Measurements from ENCODE around the gene NPC1. TPM values are rescaled to one million over a fixed set of nuclear protein-coding genes. Genes with fewer than 3 reads are reported as not detected.

NPC1 gene
- total RNA-seq, 1 donor from 2014 or later: 13.3 TPM

- ATAC-seq (no peak), DNase-seq (ENCODE audit: low spot score) (no peak)
Measured at GRCh38 chr18:23612434-23613090, 26.3 kb upstream of the NPC1 start.

GRCh38 chr18:23609390-23610023 lies 23.2 kb upstream of the NPC1 start:
- DNase-seq (ENCODE audit: low spot score) (no peak), ATAC-seq (no peak)

DNA sequence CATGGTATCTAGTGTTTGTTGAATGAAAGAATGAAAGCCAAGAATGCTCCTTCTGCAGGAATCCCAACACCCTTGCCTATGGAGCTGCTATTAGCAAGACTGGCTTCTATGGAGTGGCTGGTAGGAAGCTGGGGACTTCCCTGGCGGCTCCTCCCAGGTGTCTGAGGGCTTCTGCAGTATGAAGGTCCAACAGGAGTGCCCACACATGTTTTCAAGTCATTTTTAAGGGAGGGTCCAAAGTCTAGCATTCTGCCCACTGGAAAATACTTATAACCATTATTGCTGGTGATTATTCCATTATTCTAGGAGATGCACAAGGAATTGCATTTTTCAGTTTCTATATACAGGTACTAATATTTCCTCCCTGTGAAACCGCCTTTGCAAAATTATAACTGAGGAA lies 21.9 kb upstream of the NPC1 start:
- ATAC-seq (no peak), DNase-seq (ENCODE audit: low spot score) (no peak)

- ATAC-seq (no peak), DNase-seq (ENCODE audit: low spot score) (no peak)
Measured at GRCh38 chr18:23605941-23606340, 19.6 kb upstream of the NPC1 start.

DNA sequence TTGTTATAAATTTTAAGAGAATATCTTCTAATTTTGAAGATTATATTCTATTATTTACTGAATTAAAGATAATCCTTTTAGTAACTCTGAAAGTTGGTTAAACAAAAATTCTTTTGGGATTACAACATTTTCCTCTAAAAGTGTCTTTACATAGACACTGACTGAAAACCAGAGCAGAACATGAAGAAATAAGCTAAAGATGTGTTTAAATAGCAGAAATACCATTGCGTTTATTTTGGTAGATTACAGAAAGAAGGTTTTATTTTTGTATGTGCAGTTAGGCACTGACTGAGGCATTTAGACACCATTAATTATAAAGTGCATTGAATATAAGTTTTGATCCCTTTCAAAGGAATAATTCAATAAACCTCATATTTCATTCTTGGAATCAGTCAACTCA lies 13.5 kb upstream of the NPC1 start:
- DNase-seq (ENCODE audit: low spot score) (no peak), ATAC-seq (no peak)

GRCh38 chr18:23596183-23596582 lies 9.9 kb upstream of the NPC1 start:
- ATAC-seq (no peak), DNase-seq (ENCODE audit: low spot score) (peak; percentile 16)

- peak; percentile 4 for DNase-seq (ENCODE audit: low spot score)
- ATAC-seq: no peak
Measured at GRCh38 chr18:23595591-23595990, 9.3 kb upstream of the NPC1 start.

DNA sequence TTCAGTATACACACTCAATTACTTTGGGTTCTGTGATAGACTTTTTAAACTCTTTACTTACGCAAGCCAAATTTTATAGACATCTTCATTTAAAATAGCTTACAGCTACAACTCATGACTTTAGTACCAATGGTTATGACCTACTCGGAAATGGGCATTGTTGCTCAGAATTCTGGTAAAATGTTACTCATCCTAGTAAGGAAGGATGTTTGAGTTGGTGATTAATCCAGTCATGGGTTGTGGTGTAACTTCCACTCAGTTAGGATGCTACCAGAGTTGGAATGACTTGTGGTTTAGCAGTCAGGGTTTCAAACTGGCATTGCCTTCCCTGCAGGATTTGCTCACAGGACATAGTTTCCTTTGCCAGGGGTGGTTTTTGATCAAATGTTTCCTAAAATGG lies 7.4 kb upstream of the NPC1 start:
- ATAC-seq: no peak
- no peak for DNase-seq (ENCODE audit: low spot score)

DNA sequence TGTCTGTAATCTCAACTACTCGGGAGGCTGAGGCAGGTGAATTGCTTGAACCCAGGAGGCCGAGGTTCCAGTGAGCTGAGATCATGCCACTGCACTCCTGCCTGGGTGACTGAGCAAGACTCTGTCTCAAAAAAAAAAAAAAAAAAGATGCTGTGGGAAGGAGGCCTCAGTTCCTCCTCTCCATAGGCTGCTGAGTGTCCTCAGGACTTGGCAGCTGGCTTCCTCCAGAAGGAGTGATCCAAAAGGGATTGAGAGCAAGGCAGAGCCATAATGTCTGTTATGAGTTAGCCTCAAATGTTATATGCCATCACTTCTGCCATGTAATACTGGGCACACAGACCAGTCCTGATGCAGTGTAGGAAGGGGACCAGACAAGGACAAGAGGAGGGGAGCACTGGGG lies 6.6 kb upstream of the NPC1 start:
- ATAC-seq (no peak), DNase-seq (ENCODE audit: low spot score) (no peak)

DNA sequence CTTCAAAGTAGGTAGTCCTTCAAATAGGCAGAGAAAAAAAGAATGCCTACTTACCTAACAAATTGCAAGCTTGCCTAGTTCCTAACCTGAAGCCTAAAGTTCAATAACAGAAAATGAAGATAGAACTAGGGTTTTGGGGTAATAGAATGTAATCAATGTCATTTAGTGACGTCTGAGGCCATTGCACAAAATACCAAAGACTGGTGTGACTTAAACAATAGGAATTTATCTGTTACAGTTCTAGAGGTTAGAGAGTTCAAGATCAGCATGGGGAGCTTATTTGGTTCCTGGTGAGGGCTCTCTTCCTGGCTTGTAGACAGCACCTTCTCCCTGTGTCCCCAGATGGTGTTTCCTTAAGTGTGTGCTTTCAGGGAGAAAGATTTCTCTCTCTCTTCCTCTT lies 4.7 kb upstream of the NPC1 start:
- DNase-seq (ENCODE audit: low spot score): no peak
- no peak for ATAC-seq

DNA sequence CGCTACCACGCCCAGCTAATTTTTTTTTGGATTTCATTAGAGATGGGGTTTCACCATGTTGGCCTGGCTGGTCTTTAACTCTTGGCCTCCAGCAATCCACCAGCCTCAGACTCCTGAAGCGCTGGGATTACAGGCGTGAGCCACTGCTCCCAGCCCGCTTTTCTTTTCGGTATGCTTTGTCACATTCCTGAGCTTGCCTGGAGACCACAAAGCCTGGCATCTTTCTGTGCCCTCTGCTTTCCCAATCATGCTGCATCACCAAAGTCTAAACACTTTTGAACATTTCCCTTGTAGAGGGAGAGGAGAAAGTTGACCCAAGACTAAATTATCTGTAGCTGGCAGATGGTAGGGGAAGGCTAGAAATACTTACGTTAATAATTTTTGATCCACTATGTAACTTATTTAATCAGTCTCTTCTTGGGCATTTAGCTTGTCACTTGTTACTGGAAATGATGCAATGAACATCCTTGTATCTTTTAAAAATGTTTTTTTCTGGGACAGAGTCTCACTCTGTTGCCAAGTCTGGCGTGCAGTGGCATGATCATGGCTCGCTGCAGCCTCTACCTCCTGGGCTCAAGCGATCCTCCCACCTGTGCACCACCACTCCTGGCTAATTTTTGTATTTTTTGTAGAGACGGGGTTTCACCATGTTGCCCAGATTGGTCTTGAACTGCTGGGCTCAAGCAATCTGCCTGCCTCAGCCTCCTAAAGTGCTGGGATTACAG lies 2.7 kb upstream of the NPC1 start:
- DNase-seq (ENCODE audit: low spot score): no peak
- ATAC-seq: no peak

- ATAC-seq (no peak), DNase-seq (ENCODE audit: low spot score) (no peak)
Measured at GRCh38 chr18:23587220-23587642, 925 bp upstream of the NPC1 start.

GRCh38 chr18:23585897-23586248 lies 433 bp downstream of the NPC1 start:
- no peak for ATAC-seq
- no peak for DNase-seq (ENCODE audit: low spot score)

- DNase-seq (ENCODE audit: low spot score): no peak
- no peak for ATAC-seq
Measured at GRCh38 chr18:23585007-23585871, 1.1 kb downstream of the NPC1 start.

GRCh38 chr18:23584019-23584983 lies 2.0 kb downstream of the NPC1 start:
- no peak for ATAC-seq
- no peak for DNase-seq (ENCODE audit: low spot score)

GRCh38 chr18:23583071-23583865 lies 3.0 kb downstream of the NPC1 start:
- ATAC-seq: no peak

DNA sequence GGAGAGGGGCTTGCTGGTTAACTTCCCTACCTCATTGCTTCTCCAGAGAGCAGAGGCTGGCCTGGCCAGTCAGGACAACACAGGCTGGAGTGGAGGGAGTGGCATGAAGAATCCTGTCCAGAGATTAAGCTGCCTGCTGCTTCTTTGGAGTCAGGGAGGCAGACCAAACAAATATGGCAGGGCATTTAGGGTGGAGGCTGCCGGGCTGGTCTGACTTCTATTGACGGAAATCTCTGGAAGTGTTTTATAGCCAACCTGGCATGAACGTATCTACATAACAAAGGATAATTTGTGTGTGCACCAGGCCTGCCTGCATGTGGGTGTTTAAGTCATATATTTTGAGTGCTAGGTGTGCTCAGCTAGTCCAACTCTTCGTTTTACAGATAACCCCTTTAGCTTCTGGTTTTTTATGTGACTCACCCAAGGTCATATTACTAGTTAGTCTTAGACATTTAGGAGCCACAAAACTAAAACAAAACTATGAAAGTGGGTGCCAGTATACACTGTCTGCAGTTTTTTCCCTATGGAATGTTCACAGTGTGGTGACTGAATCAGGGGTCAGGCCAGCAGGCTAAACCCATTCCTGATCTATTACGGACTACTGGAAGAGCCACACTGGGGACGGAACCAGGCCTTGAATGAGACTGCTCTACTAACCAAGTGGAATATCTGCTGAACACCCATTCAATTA lies 5.5 kb downstream of the NPC1 start:
- ATAC-seq (no peak), DNase-seq (ENCODE audit: low spot score) (no peak)

More at GRCh38 chr18:23583071-23583865, 3.0 kb downstream of the NPC1 start:
- no peak for DNase-seq (ENCODE audit: low spot score)

- ATAC-seq (peak; percentile 44), DNase-seq (ENCODE audit: low spot score) (no peak)
Measured at GRCh38 chr18:23578891-23579653, 7.2 kb downstream of the NPC1 start.
